NCI-H774 (cell line): Measurements from ENCODE around the gene RPL18.
"Not testable (repeated sequence)": the region's sequence is repeated elsewhere in the genome, so short reads cannot be mapped to it uniquely, and the experiment has no call there.

ENCODE experiments used
- DNase-seq: peaks from one replicate; lab custom pipeline; 2025; lab: John Stamatoyannopoulos, UW

RPL18 gene

DNA sequence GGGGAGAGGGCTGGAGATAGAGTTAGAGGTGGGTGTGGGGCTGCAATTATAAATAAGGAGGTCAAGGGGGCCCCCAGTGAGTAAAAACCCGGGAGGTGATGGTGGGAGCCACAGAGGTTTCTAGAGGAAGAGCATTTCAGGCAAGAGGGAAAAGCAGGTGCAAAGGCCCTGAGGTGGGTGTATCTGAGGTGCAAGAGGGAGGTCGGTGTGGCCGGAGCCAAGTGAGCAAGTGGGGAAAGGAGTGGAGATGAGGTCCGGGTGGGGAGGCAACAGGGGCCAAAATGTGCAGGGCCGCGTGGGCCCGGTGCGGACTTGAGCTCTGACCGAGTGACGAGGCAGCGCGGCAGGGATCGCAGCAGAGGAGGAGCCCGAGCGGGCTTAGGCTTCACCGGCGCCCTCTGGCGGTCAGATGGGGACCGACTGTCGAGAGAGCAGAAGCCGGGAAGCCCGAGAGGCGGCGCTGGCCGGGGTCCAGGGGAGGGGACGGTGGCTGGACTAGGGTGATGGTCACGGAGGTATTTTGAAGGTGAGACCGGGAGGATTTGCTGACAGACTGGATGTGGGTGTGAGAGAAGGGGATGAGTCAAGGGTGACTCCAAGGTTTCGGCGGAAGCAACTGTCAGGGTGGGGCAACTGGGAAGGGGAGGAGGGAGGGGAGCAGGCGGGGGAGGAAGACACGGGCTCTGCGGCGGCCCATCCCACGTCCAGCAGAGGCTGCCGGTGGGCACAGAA lies 30.1 kb downstream of the RPL18 start:
- DNase-seq, result peak; percentile 76

GRCh38 chr19:48587387-48587786 lies 31.6 kb downstream of the RPL18 start:
- DNase-seq, result no peak

DNA sequence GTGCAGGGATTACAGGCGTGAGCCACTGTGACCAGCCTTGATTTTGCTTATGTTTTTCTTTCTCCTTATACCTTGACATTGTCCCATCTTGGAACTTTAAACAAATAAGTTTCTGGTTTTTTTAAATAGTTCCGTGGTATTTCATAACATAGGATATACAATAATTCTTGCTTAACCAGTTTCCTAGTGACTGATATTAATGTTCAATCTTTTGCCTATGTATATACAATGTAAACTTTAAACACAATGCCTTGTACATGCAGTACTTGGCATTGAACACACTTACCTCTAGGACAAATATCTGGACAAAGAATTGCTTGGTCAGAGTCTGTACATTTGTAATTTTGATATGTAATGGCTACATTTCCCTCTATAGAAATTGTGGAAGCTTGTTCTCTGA lies 36.8 kb downstream of the RPL18 start:
- DNase-seq, result no peak

DNA sequence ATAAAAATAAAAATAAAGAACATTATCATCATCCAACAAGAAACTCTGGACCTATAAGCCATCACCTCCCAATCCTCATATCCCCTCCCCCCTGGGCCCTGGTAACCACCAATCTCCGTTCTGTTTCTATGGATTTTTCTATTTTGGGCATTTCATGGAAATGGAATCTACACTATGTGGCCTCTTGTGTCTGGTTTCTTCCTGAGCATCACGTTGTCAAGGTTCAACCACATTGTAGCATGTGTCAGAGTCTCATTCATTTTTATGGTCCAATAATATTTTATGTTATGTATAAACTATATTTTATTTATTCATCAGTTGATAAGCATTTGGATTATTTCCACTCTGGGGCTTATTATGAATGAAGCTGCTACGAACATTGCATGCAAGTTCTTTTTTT lies 40.1 kb downstream of the RPL18 start:
- no peak for DNase-seq

GRCh38 chr19:48577908-48578307 lies 41.1 kb downstream of the RPL18 start:
- DNase-seq, result not testable (repeated sequence)

DNA sequence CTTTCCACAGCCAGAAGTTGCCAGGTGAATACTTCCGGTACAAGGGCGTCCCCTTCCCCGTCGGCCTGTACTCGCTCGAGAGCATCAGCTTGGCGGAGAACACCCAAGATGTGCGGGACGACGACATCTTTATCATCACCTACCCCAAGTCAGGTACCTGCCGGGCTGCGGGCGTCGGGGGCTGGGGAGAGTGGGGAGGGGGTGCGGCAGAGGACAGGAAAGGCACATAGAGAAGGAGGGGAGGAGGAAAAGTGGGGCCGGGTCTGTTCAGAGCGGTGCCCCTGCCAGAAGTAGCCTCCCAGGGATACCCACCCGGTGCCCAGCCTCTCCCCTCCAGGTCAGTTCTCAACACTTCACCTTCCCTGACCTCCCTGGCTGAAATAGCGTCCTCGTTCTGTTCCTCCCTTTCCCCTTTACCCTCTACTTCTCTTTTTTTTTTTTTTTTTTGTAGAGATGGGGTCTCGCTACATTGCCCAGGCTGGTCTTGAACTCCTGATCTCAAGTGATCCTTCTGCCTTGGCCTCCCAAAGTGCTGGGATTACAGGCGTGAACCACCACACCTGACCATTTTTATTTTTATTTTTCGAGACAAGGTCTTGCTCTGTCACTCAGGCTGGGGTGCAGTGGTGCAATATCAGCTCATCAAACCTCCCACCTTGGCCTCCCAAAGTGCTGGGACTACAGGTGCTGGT lies 42.9 kb downstream of the RPL18 start:
- no peak for DNase-seq

DNA sequence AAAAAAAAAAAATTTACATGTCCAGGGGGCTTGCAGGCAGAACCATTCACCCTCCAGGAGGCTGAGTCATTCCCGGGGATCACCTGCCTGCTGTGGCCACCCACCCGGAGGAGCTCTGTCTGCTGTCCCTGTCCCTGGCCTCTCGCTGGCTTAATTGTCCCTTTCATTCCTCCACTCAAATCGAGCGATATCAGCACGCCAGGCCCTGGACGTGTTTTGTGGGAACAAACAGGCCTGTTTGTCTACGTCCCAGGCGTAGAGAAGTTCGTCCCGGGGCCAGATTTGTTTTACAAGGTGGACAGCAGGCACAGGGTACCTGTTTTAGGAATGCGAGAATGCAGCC lies 45.8 kb downstream of the RPL18 start:
- DNase-seq, result no peak

- peak; percentile 80 for DNase-seq
These were observed 47.4 kb downstream of the RPL18 start for GRCh38 chr19:48571378-48572162.

DNA sequence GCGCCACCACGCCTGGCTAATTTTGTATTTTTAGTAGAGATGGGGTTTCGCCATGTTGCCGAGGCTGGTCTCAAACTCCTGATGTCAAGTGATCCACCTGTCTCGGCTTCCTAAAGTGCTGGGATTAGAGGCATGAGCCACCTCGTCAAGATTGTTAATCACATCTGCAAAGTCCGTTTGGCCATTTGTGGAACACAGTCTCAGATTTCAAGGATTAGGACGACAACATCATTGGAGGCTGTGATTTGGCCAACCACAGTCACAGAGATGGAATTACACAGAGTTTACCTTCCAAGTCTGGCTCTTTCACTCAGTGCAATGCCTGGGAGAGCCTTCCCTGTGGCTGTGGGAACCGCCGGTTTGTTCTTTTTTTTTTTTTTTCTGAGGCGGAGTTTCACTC lies 49.2 kb downstream of the RPL18 start:
- DNase-seq, result no peak

DNA sequence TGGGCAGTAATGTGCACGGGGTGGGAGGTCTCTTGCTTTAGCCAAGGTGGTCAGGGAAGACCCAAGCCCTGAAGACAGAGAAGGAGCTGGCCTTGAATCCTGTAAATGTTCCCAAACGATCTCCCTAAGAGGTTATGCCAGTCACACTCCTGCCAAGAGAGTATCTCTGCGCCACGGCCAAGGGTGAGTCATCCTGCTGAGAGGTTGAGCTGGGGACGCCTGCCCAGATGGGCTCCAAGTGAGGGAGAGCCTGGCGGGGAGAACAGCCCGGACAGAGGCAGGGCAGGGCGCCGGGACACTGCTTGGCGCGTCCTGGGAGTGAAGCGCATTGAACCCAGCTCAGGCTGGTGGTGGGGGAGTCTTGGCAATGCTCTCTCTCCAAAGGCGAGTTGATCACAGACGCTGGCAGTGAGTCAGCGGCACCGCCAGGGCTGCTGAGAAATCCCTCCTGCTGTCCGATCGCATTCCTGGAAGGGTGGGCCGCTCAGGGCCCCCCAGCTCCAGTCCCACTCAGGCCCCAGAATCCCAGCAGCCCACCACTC lies 50.6 kb downstream of the RPL18 start:
- DNase-seq, result no peak
